22Rv1 (cell line): ENCODE data around the gene PAMR1.

ENCODE experiments used
- H3K27ac ChIP-seq: fragments of 450-650 bp; 2 replicates; pipeline ENCODE4 v1.5.1; 2017
- CTCF ChIP-seq: fragments of 450-650 bp; IDR thresholded peaks from 2 replicates; pipeline ENCODE4 v1.5.1; 2017; ENCODE audit warnings: mild to moderate bottlenecking
- ZFX ChIP-seq: fragments of 450-650 bp; IDR thresholded peaks from 2 replicates; pipeline ENCODE4 v1.6.1; 2017; ENCODE audit warnings: antibody characterized with exemption, borderline replicate concordance

The PAMR1 gene

GRCh38 chr11:35459489-35459888 is 65.9 kb downstream of the PAMR1 start:
- TF ChIP-seq CTCF, result no peak
- no peak for TF ChIP-seq ZFX
- no peak overlapping the region for H3K27ac ChIP-seq

DNA sequence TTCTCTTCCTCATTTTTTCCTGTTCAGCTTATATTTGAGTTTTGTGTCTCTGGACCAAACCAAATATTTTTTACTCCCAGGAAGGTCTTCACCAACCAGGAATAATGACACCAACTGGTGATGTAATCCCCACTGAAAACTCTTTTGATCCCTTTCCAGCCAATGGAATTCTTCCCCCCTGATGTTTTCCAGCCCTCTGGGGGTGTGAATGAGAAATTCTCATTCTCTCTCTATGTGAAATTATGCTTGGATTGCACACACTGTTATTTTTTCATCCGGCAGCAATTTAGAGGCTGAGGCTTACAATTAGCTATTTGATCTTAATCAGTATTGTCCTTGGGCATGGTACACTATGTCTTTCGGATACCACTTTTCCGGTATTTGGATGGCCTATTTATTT is 66.6 kb downstream of the PAMR1 start:
- TF ChIP-seq CTCF (no peak), ZFX (no peak)
- H3K27ac ChIP-seq, result no peak overlapping the region

DNA sequence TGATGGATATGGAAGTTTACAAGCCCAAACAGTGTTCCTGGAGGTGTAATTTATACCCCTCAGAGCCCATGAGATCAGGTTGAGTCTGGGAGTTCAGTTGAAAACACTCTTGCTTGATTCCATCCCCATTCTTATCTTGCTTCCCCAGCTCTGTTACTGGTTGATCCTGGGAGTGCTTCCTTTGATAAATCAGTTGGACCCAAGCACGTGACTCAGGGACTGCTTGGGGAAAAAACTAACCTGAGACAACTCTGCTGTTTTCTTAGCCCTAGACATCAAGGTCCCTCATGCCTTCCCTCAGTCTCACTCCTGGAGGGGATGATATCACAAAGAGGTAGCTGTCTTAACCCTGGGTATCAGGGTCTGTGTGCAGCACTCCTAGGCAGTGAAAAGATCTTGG is 71.1 kb downstream of the PAMR1 start:
- no peak overlapping the region for H3K27ac ChIP-seq
- TF ChIP-seq CTCF, result no peak
- TF ChIP-seq ZFX, result no peak

GRCh38 chr11:35436581-35437250 is 88.7 kb downstream of the PAMR1 start:
- no peak overlapping the region for H3K27ac ChIP-seq
- TF ChIP-seq ZFX, result no peak
- TF ChIP-seq CTCF, result no peak

GRCh38 chr11:35433588-35433987 is 91.8 kb downstream of the PAMR1 start:
- no peak overlapping the region for H3K27ac ChIP-seq
- no peak for TF ChIP-seq CTCF
- TF ChIP-seq ZFX, result no peak

- TF ChIP-seq ZFX, result no peak
- TF ChIP-seq CTCF, result no peak
Observed at GRCh38 chr11:35432464-35432863, 93.0 kb downstream of the PAMR1 start.

GRCh38 chr11:35427071-35427470 is 98.3 kb downstream of the PAMR1 start:
- no peak overlapping the region for H3K27ac ChIP-seq
- TF ChIP-seq CTCF, result no peak
- no peak for TF ChIP-seq ZFX

More at GRCh38 chr11:35432464-35432863, 93.0 kb downstream of the PAMR1 start:
- no peak overlapping the region for H3K27ac ChIP-seq
